Nephron (organoid): Measurements from ENCODE around the gene EAF1.

Experiments
- H3K27ac Mint-ChIP-seq, 3 experiments: 2 replicates each; pipeline ENCODE4 v1.8.0; 2020; ENCODE audit warnings: mixed read lengths in 3 of 3, mild to moderate bottlenecking in 2 of 3, moderate library complexity in 1 of 3
- H3K27me3 Mint-ChIP-seq: 2 replicates; pipeline ENCODE4 v1.8.0; 2021; ENCODE audit warnings: low read depth, mild to moderate bottlenecking, moderate library complexity, mixed read lengths
- H3K36me3 Mint-ChIP-seq: 2 replicates; pipeline ENCODE4 v1.8.0; 2020; ENCODE audit warnings: low read depth, mixed read lengths
- H3K4me1 Mint-ChIP-seq: 2 replicates; pipeline ENCODE4 v1.8.0; 2020; ENCODE audit warnings: mixed read lengths
- H3K4me3 Mint-ChIP-seq, 3 experiments: 2 replicates each; pipeline ENCODE4 v1.8.0; 2020; ENCODE audit warnings: mild to moderate bottlenecking in 3 of 3, mixed read lengths in 3 of 3, moderate library complexity in 2 of 3
- H3K9me3 Mint-ChIP-seq: 2 replicates; pipeline ENCODE4 v1.8.0; 2020; ENCODE audit warnings: mixed read lengths
- TF ChIP-seq, protein P1 (sequence below), 3 experiments: fragments of 200-600 bp; sonication (generic); IDR thresholded peaks; one replicate each; pipeline ENCODE4 v1.5.0; 2021; ENCODE audit warnings: antibody characterized with exemption in 3 of 3; ENCODE audit not compliant: unreplicated experiment in 3 of 3

Gene EAF1

DNA sequence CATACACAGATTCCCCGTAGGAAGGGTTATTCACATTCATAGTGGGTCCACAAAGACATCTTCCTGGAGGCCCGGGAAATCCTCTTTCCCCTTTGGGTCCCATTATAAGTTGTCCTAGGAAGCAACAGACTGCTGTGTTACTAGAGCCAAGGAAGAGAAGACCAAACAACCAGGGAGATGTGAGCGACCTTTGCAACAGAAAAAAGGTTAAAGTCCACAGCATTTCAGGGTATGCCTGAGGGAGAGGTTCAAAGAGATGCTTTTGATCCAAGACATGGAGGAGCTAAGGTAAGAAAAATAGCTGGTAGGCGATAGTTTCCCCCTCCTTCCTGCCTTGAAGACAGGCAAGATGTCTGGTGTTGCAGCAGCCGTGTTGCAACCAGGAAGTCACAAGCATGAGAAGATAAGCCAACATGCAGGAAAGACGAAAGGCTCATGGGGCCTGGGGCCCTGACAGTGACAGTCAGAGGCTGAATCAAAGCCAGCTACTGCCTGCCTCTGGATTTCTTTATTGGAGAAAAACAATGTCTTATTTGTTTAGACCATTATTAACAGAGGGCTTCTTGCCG lies 30.9 kb downstream of the EAF1 start:
- no peak overlapping the region for H3K4me3 Mint-ChIP-seq
- H3K4me1 Mint-ChIP-seq, result no peaks in the 10 kb centered on the region
- H3K27ac Mint-ChIP-seq, result no peak overlapping the region
- no peaks in the 10 kb centered on the region for H3K9me3 Mint-ChIP-seq
- TF ChIP-seq, protein P1, sequence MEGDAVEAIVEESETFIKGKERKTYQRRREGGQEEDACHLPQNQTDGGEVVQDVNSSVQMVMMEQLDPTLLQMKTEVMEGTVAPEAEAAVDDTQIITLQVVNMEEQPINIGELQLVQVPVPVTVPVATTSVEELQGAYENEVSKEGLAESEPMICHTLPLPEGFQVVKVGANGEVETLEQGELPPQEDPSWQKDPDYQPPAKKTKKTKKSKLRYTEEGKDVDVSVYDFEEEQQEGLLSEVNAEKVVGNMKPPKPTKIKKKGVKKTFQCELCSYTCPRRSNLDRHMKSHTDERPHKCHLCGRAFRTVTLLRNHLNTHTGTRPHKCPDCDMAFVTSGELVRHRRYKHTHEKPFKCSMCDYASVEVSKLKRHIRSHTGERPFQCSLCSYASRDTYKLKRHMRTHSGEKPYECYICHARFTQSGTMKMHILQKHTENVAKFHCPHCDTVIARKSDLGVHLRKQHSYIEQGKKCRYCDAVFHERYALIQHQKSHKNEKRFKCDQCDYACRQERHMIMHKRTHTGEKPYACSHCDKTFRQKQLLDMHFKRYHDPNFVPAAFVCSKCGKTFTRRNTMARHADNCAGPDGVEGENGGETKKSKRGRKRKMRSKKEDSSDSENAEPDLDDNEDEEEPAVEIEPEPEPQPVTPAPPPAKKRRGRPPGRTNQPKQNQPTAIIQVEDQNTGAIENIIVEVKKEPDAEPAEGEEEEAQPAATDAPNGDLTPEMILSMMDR (IDR thresholded peaks at IDR 0.05; ENCODE audit: unreplicated experiment in 3 of 3), result no peak
- peaks cover 23% of the 10 kb centered on the region for H3K36me3 Mint-ChIP-seq
- peaks cover 3% of the 10 kb centered on the region for H3K27me3 Mint-ChIP-seq

DNA sequence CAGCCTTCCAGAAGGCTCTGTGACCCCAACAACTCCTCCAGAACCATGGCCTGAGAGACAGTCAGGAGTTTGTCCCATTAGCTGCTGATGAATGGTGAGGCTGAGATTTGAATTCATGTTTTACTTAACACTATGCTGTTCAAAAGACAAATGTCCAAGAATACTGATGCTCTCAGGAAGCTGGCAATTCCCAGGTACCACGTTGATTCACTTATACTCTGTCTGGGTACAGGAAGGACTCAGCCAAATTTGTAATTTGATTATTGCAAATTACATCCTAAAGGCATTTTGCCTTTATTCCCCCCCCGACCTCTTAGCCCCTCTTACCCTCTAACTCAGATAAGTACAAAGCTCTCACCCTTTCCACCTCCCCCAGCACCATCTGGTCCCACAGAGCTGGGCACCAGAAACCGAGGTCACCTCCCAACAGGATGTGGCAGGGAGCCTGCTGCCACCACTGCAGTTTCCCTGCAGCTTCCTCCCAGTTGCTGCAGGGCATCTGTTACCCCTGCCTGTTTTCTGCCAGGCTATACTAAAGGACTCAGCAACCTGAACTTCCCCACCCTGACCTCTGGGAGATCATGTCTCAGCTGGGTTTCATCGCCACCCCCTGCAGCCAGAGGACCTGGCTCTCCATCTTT lies 33.6 kb downstream of the EAF1 start:
- Mint-ChIP-seq H3K36me3 (peaks cover 31% of the 10 kb centered on the region), H3K27me3 (peaks cover 3% of the 10 kb centered on the region), H3K9me3 (no peaks in the 10 kb centered on the region), H3K27ac (no peak overlapping the region), H3K4me3 (no peak overlapping the region), H3K4me1 (no peaks in the 10 kb centered on the region)
- TF ChIP-seq, protein P1 (IDR thresholded peaks at IDR 0.05; ENCODE audit: unreplicated experiment in 3 of 3), result no peak

DNA sequence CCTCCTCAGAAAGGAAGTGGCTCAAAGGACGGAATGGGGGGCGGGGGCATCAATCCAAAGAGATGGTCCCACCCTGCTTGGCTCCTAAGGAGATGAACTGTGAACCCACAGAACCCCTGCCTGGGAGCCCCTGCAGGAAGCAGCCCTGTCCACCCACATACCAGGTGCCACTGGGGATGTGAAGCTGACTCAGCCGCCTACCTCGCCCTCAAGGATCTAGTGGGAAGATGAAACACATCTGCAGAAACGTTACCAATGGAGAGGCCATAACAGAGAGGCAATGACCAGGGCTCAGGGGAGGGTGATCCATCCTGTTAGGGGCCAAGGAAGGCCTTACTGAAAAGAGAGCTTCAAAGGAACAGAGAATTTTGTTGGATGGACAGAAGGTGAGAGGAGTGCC lies 35.1 kb downstream of the EAF1 start:
- no peak overlapping the region for H3K4me3 Mint-ChIP-seq
- peaks cover under 1% of the 10 kb centered on the region for H3K4me1 Mint-ChIP-seq
- no peaks in the 10 kb centered on the region for H3K9me3 Mint-ChIP-seq
- H3K27ac Mint-ChIP-seq, result no peak overlapping the region
- H3K36me3 Mint-ChIP-seq, result peaks cover 31% of the 10 kb centered on the region
- TF ChIP-seq, protein P1 (IDR thresholded peaks at IDR 0.05; ENCODE audit: unreplicated experiment in 3 of 3), result no peak
- peaks cover 3% of the 10 kb centered on the region for H3K27me3 Mint-ChIP-seq

DNA sequence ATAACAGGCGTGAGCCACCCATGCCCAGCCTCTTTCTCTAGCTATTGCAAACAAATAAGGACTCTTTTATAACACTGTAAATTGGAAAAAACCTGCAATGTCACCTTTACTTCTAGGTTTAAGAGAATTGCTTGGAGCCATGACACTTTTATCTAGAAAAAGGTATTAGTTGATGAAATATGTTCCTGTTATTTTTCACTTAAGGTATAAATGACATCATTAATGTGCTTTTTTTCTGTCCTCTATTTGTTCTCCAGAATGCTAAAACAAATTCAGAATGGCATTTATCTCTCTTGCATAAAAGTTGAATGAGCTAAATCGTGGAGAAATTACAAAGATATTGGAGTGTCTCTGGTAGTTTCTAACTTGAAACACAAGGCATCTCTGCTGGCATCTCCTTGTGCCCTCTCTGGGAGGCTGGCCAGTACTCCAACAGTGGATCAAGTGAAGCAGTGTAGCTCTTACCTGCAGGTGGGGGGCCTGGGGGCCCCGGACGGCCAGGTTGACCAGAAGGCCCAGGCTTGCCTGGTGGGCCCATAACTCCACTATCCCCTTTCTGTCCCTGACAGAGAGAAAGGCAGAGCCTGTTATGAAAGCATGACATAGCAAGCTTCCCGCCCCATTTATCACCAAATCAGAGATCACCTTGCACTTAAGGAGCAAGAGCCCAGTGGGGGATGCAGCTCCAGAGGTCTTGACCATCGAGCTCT lies 38.6 kb downstream of the EAF1 start:
- H3K9me3 Mint-ChIP-seq, result no peaks in the 10 kb centered on the region
- peaks cover 3% of the 10 kb centered on the region for H3K27me3 Mint-ChIP-seq
- H3K4me1 Mint-ChIP-seq, result peaks cover 5% of the 10 kb centered on the region
- no peak overlapping the region for H3K4me3 Mint-ChIP-seq
- no peak overlapping the region for H3K27ac Mint-ChIP-seq
- TF ChIP-seq, protein P1 (IDR thresholded peaks at IDR 0.05; ENCODE audit: unreplicated experiment in 3 of 3), result no peak
- peaks cover 22% of the 10 kb centered on the region for H3K36me3 Mint-ChIP-seq

DNA sequence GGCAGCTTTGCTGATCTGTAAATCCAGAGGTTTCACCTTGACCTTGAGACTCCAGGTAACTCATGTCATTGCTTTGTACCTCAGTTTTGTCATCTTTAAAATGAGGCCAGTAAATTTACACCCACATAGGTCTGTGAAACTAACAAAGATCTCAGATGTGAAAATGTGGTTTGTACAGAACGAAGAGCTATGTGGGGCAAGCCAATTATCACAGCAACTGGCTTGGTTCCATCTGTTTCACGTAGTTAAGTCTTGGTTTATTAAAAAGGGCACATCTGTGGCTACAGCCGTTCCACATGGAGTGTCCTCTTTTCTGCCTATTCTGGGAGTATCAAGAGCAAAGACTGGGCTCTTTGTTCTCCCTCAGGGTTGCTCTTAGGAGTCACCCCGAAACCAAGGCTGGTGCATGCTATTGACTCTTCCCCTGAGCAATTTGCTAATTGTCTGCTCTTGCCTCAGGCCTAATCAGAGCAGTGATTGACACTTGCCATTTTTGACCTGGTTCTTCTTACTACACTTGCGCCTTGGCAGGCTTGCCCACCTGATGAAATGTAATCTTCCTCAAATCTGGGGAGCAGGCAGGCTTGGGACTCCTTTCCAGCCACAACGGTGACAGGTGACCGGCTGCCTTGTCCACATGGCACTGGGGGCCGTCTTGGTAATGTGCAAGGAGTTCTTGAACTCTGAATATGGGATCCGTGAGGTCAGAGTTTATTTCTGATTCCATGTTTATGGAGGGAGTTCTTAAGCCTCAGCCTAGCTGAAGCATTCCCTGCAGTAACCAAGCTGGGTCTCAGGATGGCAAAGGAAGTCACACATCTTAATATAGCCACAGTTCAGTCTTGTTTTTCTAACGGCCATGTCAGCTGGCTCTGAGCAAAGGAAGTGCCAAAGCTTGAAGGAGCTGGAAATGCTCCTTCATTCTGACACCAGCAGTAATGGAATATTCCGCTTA lies 40.1 kb downstream of the EAF1 start:
- H3K4me1 Mint-ChIP-seq, result peaks cover 5% of the 10 kb centered on the region
- no peaks in the 10 kb centered on the region for H3K9me3 Mint-ChIP-seq
- H3K4me3 Mint-ChIP-seq, result no peak overlapping the region
- H3K27me3 Mint-ChIP-seq, result peaks cover 2% of the 10 kb centered on the region
- TF ChIP-seq, protein P1 (IDR thresholded peaks at IDR 0.05; ENCODE audit: unreplicated experiment in 3 of 3), result no peak
- no peak overlapping the region for H3K27ac Mint-ChIP-seq
- peaks cover 21% of the 10 kb centered on the region for H3K36me3 Mint-ChIP-seq
